ENCODE measurements around the gene COL5A1. TPM values are rescaled to one million over a fixed set of nuclear protein-coding genes. Genes with fewer than 3 reads are reported as not detected.

Gene COL5A1
- total RNA-seq, 1 donor from 2014 or later = 1,552 TPM

DNA sequence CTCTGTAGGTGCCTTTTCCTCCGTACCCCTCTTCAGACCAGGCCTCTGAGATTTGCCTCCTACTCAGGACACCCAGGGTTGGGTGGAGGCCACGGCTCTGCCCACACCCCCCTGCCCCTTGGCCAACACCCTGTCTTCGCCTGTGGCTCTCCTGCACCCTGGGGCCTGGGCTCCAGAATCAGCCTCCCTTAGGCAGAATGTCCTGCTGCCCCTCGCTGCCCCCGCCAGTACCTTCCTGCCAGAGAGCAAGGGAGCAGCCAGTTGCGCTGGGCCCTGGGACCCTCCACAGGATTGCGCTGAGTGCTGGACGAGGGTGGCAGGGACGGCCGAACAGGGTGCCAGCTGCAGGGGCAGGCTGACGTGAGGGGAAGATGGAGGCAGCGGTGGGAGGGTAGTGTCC is 53.5 kb downstream of the COL5A1 start:
- Mint-ChIP-seq H3K4me3 (ENCODE audit: unreplicated experiment) (no peak overlapping the region), H3K9me3 (ENCODE audit: unreplicated experiment) (no peaks in the 10 kb centered on the region), H3K36me3 (ENCODE audit: unreplicated experiment) (peaks cover 27% of the 10 kb centered on the region), H3K27me3 (ENCODE audit: unreplicated experiment) (no peaks in the 10 kb centered on the region), H3K4me1 (ENCODE audit: unreplicated experiment) (peaks cover 42% of the 10 kb centered on the region), H3K27ac (ENCODE audit: unreplicated experiment) (peak overlapping the region; percentile 38)
- no peak for DNase-seq (ENCODE audit: extremely low spot score, unreplicated experiment)
- TF ChIP-seq, protein P1, sequence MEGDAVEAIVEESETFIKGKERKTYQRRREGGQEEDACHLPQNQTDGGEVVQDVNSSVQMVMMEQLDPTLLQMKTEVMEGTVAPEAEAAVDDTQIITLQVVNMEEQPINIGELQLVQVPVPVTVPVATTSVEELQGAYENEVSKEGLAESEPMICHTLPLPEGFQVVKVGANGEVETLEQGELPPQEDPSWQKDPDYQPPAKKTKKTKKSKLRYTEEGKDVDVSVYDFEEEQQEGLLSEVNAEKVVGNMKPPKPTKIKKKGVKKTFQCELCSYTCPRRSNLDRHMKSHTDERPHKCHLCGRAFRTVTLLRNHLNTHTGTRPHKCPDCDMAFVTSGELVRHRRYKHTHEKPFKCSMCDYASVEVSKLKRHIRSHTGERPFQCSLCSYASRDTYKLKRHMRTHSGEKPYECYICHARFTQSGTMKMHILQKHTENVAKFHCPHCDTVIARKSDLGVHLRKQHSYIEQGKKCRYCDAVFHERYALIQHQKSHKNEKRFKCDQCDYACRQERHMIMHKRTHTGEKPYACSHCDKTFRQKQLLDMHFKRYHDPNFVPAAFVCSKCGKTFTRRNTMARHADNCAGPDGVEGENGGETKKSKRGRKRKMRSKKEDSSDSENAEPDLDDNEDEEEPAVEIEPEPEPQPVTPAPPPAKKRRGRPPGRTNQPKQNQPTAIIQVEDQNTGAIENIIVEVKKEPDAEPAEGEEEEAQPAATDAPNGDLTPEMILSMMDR (IDR thresholded peaks at IDR 0.05) = no peak

DNA sequence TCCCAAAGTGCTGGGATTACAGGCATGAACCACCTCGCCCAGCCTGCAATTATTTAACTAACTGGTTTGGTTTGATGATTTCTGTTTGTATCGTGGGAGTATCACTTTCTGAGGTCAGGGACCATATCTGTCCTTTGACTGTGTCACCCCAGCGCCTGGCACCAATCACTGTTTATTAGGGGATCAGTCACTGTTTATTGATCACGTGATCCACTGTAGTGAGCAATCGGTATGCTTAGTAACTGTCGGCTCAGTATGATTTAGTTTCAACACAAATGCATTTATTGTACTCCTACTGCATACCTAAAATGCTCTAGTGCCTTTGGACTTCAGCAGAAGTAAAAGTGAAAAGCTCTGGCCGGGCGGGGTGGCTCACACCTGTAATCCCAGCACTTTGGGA is 54.8 kb downstream of the COL5A1 start:
- Mint-ChIP-seq H3K4me1 (ENCODE audit: unreplicated experiment) (peaks cover 35% of the 10 kb centered on the region), H3K4me3 (ENCODE audit: unreplicated experiment) (no peak overlapping the region), H3K36me3 (ENCODE audit: unreplicated experiment) (peaks cover 34% of the 10 kb centered on the region), H3K27me3 (ENCODE audit: unreplicated experiment) (no peaks in the 10 kb centered on the region), H3K9me3 (ENCODE audit: unreplicated experiment) (no peaks in the 10 kb centered on the region), H3K27ac (ENCODE audit: unreplicated experiment) (no peak overlapping the region)
- TF ChIP-seq, protein P1 (IDR thresholded peaks at IDR 0.05) = no peak
- DNase-seq (ENCODE audit: extremely low spot score, unreplicated experiment) = no peak

DNA sequence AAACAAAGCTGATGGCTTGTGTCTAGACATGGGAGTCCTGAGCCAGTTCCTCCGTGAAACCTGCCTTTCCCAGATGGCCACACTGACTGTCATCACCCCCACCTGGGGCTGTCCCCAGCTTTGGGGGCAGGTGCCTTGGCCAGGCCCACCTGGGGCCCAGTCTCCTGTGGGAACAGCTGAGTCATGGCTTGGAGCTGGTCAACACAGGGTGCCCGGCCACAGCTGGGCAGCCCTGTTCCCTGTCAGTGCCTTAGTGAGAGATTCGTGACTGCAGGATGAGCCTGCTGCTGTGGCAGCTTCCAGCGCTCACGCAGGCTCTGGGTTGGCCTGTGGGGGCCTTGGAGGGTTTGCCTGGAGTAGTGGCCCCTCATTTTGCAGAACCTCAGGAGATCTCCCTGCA is 56.5 kb downstream of the COL5A1 start:
- Mint-ChIP-seq H3K36me3 (ENCODE audit: unreplicated experiment) (peaks cover 37% of the 10 kb centered on the region), H3K27me3 (ENCODE audit: unreplicated experiment) (no peaks in the 10 kb centered on the region), H3K27ac (ENCODE audit: unreplicated experiment) (no peak overlapping the region), H3K9me3 (ENCODE audit: unreplicated experiment) (no peaks in the 10 kb centered on the region), H3K4me3 (ENCODE audit: unreplicated experiment) (no peak overlapping the region), H3K4me1 (ENCODE audit: unreplicated experiment) (peaks cover 35% of the 10 kb centered on the region)
- TF ChIP-seq, protein P1 (IDR thresholded peaks at IDR 0.05) = no peak
- no peak for DNase-seq (ENCODE audit: extremely low spot score, unreplicated experiment)

DNA sequence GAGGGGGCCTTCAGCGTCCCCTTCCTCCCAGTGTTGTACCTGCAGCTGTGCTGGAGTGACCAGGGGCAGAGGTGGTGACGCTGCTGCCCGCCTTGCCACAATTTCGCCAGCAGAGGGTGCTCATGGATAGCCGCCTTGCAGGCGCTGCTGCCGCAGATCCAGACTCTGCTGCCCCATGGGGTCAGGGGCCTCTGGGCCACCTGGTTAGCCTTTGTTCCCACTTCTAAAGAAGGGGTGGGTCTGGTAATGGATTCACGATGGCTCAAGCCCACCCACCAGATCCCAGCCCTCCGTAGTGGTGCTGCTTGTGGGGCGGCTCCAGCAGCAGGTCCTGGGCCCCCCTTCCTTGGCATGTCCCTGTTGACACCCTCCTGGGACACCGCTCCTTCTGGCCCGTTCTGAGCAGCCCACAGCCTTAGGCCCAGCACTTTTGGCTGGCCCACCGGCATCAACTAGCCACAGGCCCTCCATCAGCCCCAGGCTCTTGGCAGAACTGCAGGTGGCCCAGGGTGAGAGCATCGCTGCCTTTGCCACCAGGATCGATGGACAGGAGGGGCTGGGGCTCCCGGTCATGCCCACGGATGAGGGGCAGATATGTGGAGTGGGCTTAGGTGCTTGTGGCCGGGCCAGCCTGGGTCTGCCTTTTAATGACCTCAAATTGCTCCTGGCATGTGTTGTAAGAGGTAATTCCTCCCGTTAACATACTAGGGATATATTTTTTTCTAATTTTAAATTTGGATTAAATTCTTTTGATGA is 57.2 kb downstream of the COL5A1 start:
- Mint-ChIP-seq H3K27ac (ENCODE audit: unreplicated experiment) (no peak overlapping the region), H3K4me3 (ENCODE audit: unreplicated experiment) (no peak overlapping the region), H3K27me3 (ENCODE audit: unreplicated experiment) (no peaks in the 10 kb centered on the region), H3K9me3 (ENCODE audit: unreplicated experiment) (no peaks in the 10 kb centered on the region), H3K4me1 (ENCODE audit: unreplicated experiment) (peaks cover 33% of the 10 kb centered on the region), H3K36me3 (ENCODE audit: unreplicated experiment) (peaks cover 33% of the 10 kb centered on the region)
- TF ChIP-seq, protein P1 (IDR thresholded peaks at IDR 0.05) = peak; percentile 78
- no peak for DNase-seq (ENCODE audit: extremely low spot score, unreplicated experiment)

DNA sequence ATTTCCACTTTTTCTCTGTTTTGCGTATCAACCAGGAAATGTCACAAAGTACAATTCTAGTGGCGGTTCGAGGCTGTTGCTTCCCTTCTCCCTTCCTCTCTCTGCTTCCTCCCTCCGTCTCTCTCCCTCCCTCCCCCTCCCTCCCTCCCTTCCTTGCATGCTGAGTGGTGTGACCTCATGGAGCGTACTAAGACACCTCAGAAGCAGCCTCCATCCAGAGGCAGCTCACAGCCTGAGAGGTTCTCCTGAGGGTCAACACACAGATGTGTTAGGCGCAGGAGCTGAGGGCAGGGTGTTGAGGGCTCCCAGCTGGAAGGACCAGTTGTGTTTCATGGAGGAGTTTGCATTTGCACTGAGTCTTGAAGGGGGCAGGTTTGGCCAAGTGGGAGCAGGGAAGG is 57.7 kb downstream of the COL5A1 start:
- Mint-ChIP-seq H3K36me3 (ENCODE audit: unreplicated experiment) (peaks cover 29% of the 10 kb centered on the region), H3K27ac (ENCODE audit: unreplicated experiment) (peak overlapping the region; percentile 52)
- DNase-seq (ENCODE audit: extremely low spot score, unreplicated experiment) = no peak

More for the DNA sequence above, 57.7 kb downstream of the COL5A1 start:
- Mint-ChIP-seq H3K4me3 (ENCODE audit: unreplicated experiment) (no peak overlapping the region), H3K4me1 (ENCODE audit: unreplicated experiment) (peaks cover 36% of the 10 kb centered on the region), H3K27me3 (ENCODE audit: unreplicated experiment) (no peaks in the 10 kb centered on the region), H3K9me3 (ENCODE audit: unreplicated experiment) (no peaks in the 10 kb centered on the region)
- TF ChIP-seq, protein P1 (IDR thresholded peaks at IDR 0.05) = no peak

Measured in osteocyte (in vitro differentiated cells).